Tongue (tissue), 2 donors: ENCODE data around the gene RASD2. TPM values are rescaled to one million over a fixed set of nuclear protein-coding genes. Genes with fewer than 3 reads are reported as not detected.
A peak's percentile ranks its signal among the peaks of the same experiment; 100 is the strongest.

Source experiments
- DNase-seq: peaks from one replicate; pipeline ENCODE4 v3.0.0-alpha.2; 2015
- total RNA-seq: library from RNA; depleted of rRNA; stranded (reverse); fragments of >200 nt; gene quantifications from one replicate; pipeline ENCODE4 v1.2.3, GENCODE V29; 2014

The RASD2 gene
- total RNA-seq, 1 donor from 2014 or later = 2.8 TPM

DNA sequence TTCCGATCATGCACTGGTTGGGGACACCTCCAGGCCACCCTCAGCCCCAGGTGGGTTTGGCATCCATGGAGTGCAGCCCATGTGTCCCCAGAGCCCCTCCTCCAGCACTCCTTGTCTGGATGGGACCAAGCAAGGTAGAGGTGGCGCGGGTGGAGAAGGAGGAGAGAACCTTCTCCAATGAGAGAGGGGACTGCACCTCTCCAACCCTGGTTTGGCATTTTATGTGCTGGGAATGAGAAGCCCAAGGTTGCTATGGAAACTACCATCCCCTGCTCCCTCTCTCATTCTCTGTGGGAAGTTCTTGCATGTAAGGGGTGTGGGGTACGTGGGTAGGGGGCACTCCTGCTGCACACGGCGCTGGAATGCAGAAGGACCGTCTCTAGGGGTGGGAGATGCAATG is 21.8 kb upstream of the RASD2 start:
- no peak for DNase-seq

DNA sequence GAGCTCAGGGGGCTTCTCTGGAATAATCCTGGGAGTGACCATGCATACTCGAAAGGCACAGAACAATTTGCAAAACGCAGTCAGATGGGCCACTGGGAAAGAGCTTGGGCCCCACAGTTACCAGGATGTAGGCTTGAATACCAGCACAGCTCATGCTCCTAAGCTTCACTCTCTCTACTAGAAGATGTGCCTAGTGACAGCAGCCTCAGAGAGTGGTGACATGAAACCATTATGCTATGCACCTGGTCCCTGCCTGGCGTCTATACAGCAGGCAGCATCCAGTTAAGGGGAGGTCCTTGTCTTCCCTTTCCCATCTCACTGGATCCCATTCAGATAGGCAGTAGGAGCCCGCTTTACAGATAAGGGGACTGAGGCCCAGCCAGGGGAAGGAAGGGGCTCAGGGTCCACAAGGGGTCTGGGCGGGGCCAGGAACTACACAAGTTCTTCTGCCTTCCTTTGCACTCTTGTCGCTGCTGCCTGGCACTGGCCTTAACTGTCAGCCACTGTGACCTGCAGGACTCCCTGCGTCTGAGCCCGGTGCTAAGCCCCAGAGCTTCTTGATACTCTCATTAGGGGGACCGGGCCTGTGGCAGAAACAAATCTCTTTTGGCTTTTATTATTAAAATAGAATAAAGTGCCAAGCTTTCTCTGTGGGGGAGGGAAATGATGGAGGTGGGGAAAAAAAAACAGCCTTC is 21.2 kb upstream of the RASD2 start:
- no peak for DNase-seq

DNA sequence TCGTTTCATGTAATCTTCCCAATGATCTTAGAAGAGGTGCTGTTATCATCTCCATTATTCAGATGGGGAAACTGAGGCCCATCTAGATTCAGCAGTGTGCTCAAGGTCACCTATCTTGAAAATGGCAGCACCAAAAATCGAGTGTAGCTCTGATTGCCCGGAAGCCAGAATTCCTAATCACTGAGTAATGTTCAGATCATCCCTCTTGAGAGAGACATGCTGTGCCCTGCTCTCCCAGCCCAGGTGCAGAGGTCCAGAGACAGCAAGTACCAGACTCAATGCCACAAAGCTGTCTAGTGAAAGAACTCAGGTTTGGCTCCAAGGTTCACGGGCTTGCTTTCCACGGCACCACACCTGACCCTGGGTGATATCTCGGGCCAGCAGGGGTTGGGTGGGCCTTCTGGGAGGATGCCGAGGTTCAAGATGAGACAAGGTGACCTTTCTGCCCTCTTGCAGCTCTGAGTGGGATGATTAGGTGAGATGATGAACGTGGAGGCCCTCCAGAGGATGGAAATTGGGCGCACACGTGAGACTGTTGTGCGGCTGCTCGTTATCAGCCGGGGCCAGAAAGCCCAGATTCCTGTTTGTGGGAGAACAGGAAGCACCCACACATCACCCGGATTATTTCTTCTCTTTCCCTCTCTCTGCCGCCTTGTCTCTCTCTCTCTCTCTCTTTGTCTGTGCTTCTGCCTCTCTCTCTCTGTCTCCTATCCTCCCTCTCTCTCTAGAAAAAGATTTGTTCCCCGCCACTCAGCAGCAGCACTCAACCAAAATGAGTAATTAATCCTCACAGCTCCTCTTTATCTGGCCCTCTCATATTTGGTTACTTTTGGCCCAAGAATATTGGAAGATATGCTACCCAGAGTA is 19.0 kb upstream of the RASD2 start:
- no peak for DNase-seq

DNA sequence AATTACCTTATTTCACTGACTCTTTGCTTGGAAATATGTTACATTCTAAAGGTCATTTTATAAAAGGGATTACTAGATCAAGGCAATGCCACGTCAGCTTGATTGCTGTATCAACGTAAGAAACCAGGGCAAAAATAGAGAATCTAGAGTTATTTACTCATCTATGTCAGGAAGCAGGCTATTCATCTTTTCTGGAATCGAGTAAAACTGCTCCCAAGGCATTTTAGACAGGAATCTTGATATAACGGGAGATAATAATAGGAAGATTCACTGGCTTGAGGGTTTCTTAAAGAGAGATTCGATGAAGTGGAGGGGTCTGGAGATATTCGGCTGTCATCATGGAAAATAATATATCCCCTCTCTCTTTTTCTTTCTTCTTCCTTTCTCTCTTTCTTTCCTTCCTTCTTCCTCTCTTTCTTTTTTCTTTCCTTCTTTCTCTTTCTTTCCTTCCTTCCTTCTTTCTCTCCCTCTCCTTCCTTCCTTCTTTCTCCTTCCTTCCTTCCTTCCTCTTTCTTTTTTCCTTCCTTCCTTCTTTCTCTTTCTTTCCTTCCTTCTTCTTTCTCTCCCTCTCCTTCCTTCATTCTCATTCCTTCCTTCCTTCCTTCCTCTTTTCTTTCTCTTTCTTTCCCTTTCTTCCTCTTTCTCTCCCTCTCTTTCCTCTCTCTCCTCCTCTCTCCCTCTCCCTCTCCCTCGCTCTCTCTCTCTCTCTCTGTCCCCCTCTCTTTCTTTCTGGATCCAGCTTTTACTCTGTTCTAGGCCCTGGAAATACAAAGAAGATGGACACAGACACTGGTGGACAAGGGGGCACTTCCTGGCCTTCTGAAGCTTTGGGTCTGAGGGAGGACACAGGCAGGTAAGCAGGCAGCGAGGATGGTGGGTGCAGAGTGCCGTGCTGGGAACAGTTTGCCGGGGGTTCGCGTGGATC is 18.1 kb upstream of the RASD2 start:
- no peak for DNase-seq

DNA sequence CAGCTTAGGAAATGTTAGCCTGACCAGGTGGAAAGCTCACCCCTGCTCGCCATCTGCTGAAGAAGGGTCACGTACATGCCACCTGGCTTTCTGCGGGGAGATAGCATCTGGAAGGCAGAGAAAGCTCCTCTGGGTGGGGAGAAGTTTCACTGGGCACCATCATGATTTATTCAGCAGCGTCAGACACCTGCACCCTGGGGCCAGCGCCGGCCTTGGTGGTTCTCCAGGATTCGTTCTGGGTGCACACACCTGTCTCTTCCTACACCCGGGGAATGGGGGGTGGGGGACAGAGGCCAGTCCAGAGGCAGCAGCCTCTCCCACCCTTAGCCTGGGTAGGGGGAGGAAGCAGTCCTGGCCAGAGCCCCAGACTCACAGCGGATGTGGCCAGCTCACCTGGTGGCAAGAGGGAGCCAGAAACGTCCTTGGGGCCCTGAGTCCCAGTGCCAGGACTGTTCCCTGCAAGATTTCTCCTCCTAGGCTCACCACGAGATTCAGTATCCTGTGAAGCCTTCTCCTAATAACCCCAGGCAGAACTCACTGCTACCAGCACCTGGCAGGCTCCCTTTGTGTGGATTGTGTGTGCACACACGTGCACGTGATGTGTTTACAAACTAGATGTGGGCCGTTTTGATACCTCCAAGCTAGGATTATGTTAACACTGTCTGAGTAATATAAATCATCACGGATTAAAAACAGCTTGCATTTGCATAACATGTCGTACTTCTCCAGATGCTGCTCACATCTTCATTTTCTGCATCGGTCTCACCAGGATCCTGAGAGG is 17.3 kb upstream of the RASD2 start:
- peak; percentile 56 for DNase-seq

DNA sequence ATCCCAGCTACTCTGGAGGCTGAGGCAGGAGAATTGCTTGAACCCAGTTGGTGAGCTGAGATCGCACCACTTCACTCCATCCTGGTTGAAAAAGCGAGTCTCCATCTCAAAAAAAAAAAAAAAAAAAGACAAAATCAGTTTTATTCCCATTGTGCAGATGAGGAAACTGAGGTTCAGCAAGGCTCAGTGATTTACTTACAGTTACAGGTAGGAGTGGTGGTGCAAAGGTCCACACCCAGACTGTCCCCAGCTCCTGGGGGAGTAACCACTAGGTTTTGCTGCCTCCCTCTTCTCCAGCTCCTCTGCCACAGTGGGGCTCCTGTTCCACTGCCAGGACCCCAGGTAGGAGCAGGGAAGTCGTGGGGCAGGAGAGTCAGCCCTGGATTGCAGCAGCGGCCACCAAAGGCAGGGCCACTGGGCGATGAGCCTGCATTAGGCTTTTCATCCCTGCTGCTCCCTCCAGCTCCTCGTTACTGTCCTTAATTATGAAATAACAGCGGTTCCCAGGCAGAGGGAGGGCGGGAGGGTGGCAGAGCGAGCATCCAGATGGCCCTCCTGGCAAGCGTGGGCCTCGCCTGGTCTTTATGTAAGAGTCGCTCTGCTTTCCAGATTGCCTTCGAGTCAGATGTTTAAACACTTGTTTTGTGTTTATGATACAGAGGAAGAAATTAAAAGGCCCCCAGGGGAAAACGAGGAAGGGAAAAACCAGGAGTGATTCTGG is 15.5 kb upstream of the RASD2 start:
- DNase-seq = peak; percentile 83

DNA sequence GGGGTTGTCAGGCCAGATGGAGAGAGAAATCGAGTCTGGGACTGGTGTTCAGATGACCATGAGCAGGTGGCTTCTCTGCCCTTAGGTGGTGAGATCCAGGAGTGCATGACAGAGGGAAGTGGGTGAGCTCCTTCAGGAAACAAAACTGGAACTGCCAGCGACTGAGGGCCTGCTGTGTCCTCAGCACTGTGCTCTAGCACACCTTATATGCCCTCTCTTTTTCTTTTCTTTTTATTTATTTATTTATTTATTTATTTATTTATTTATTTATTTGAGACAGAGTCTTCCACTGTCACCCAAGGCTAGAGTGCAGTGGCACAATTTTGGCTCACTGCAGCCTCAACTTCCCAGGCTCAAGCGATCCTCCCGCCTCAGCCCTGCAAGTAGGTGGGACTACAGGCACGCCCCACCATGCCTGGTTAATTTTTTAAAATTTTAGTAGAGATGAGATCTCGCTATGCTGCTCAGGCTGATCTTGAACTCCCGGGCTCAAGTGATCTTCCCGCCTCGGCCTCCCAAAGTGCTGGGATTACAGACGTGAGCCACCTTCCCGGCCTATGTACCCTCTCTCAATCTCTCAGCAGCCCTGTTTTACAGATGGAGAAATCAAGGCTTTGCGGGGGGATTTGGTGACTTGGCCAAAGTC is 14.8 kb upstream of the RASD2 start:
- no peak for DNase-seq

DNA sequence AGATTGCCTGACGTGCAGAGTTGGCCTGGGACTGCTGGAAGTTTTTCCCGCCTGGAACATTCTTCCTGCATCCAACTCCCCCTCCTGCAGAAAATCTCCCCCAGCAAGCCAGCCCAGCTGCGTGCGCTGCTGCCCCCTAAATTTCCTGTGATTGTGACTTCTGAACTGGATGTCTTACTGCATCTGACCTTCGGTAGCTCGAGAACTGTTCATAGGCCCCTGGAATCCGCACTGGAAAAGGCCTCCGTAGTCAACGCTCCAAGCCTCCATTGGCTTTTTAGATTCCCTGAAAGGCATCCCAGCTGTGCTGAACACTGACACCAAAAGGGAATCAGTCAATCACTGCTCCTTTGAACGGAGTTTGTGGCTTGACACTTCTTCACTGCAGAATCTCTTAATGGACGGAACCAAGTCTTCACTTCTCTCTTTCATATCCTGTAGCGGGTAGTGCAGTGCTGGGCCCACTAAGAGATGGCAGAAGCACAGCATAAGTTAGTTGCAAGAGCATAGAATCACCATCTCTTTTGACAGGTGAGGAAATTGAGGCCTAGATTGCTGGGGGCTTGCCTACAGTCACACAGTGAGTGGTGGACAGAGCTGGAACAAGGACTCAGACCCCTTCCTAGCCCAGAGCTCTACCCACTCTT is 14.2 kb upstream of the RASD2 start:
- no peak for DNase-seq

DNA sequence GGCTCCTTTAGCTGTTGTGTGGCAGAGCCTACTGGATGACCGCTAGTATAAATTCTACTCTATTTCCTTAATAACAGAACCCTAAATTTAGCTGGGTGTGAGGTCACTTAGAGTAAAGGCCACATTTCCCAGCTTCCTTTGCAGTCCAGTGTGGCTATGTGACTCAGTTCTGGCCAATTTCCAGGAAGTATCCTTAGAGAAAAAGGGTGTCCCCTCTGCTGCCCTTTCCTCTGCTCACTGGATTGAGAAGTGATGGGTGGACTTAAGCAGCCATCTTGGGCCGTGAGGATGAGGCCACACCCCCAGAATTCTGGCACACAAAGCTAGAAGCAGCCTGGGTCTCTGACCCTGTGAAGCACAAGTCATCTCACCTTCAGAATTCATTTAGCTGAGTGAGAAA is 11.7 kb upstream of the RASD2 start:
- DNase-seq = no peak

DNA sequence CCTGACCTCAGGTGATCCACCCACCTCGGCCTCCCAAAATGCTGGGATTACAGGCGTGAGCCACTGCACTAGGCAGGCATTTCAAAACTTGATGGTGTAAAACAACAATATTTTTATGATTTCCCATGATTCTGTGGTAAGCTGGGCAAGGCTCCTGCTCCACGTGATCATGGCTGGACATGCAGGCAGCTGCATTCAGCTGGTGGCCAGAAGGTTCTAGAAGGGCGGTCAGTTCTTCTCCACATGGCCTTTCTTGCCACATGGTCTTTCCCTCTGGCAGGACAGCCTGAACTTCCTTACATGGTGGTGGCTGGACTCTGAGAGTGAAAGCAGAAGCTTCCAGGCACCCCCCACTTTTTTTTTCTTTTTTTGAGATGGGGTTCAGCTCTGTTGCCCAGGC is 9.9 kb upstream of the RASD2 start:
- DNase-seq = no peak

DNA sequence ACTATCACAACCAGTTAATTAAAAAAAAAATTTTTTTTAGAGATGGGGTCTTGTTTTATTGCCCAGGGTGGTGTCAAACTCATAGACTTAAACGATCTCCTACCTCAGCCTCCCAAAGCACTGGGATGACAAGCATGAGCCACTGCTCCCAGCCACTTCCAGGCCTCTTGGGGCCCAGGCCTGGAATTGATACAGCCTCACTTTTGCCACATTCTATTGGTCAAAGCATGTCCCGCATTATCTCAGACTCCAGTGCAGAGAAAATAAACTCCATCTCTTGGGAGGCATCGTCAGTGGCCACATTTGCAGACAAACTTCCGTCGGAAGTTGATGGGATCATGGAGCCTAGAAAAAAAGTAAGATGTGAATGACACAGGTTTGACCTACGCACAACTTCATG is 9.4 kb upstream of the RASD2 start:
- DNase-seq = no peak

DNA sequence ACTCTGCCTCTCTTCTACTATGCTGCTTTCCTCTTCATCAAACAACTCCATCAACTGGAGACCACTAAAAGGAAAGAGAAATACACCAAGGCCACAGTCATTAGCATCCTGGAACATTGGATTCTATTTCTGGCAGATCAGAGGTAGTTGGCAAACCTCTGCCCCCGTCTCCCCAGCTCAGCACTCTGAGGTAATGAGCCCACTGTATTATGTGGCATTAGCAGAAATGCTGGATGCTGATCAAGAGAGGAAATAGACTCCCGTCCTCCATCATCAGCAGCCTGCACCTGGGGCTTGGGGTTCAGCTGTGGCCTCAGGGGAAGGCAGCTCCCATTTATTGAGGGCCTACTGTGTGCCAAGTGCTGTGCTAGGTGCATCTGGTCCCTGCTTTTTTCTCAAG is 9.0 kb upstream of the RASD2 start:
- no peak for DNase-seq

DNA sequence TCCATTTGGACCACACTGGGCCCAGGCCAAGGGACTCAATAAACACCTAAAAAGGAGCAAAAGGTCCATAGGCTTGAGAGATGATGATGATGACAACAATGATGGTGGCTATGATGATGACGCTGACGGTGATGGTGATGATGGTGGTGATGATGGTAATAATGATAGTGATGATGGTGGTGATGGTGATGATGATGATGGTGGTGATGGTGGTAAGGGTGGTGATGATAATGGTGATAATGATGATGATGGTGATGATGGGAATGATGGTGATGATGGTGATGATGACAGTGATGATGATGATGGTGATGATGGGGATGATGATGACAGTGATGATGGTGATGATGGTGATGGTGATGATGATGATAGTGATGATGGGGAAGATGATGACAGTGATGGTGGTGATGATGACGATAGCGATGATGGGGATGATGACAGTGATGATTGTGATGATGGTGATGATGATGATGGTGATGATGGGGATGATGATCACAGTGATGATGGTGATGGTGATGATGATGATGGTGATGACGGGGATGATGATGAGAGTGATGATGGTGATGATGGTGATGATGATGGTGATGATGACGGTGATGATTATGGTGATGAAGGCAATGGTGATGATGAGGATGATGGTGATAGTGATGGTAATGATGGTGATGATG is 7.1 kb upstream of the RASD2 start:
- no peak for DNase-seq

DNA sequence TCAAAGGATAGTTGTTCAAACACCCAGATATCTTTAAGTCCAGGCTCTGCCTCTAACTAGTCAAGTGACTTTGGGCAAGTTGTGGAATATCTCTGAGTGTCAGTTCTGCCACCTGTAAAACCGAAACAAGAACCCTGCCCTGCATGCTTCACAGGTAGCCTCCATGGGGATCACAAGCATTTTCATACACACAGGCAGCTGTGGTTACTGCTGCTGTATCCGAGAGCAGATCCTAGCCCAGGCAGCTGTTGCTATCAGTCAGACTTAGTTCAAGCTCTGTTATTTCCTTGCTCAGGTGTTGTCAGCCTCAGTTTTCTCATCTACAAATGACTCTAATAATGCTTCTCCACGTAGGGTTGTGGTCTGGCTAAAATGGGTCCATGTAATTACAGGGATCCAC is 6.5 kb upstream of the RASD2 start:
- DNase-seq = no peak

DNA sequence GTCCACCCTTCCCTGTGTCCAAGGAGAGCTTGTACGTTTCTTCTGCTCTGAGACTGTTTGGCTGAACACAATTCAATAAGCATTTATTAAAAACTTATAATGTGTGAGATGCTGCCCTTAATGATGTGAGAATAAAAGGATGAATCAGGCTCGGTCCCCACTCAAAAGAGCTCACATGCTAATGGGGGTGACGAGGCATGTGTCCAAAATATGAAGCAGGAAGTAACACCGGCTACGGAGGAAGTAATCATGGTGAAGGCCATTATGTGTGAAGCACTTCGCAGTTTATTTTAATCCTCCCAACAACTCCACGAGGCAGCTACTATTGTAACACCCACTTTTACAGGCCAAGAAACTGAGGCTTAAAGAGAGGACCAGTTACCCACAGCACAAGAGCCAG is 3.4 kb upstream of the RASD2 start:
- DNase-seq = no peak

DNA sequence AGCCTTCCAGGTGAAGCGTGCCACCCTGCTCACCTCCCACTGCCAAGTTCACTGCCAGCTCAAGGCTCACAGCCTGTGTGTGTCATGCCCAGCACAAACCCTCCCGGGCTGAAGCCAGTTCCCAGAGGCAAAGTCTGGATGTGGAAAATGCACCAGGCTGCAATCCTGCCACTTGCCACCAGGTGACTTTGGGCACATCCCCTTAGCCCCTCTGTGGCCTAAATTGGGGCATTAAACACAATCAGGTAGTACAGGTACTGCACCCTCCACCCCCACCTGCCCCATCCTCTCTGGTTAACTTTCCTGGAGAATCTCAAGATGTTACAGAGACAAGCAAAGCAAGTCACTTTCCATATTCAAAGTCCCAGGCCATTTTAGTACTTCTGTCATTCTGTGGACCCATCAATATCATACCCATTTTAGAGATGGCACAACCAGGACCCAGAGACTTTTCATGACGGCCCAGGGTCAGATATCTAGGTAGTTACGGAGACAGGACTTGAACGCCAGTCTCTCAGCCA is 1.8 kb upstream of the RASD2 start:
- DNase-seq = no peak

DNA sequence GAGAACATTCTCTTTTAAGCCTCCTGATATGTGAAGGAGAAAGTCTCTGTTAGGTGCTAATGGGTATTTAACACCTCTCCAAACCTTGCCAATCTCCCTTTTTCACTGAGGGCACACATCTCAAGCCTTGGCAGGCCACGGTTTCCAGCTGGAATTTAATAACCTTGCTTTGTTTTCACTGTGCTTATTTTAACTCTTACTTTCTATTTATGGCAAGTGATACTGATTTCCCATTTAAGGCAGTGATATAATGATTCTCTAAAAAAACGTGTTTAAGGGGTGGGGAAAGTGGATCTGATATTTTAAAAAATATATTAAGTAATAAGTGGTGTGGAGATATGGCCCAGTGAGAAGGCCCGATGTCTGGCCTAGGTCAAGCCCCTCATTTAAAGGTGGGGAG is 1.1 kb upstream of the RASD2 start:
- DNase-seq = no peak

DNA sequence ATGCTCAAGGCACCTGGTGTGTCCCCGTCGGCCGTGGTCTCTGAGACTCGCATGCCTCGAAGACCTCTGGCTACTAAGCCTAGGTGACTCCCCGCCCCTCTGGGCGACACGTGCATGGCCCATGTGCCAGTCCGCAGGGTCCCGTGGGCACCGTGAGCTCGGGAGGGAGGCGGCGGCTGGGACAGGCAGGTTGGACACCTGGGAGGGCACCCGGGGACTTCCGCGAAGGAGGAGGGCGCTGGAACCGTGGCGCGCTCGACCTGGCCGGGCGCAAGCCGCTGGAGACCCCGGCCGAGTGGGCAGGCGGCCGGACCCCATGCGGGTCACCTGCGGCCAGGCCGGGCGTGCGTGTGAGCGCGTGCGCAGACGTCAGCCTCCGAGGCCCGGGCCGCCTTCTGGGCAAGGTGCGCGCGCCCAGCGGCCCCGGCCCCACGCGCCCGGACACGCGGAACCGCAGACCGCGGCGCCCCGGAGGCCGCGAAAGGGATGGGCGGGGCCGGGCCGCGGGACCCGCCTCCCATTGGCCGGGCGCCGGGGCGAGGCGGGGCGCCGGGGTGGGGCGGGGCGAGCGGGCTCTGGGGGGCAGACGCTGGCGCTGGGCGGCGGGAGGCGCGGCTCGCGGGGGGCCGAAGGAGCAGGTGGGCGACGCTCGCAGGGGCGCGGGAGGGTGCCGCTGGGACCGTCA is 579 bp upstream of the RASD2 start:
- DNase-seq = peak; percentile 68

DNA sequence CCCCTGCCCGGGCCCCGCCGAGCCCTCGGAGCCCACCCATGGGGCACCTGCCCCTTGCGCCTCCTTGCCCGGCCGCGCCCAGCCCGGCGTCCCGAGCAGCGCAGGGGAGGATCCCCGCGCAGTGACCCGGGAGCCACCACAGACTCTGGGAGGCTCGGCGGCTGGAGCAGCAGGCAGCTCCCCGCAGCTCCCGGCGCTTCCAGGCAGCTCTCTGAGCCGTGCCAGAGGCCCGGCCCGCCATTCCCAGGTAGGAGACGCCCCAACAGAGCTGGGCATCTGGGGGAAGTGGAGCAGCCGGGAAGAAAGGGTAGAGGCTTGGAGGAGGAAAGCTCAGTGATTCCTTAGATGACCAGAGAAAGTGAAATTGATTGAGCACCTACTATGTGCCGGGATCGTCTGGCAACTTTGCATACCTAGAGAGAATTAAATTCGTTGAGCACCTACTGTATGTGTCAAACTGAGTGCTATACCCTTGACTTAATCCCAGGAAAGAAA is 670 bp downstream of the RASD2 start:
- DNase-seq = no peak
